GM12892 (cell line): Measurements from ENCODE around the gene CIPC.

ENCODE experiments used
- DNase-seq: peaks from one replicate; pipeline ENCODE4 v3.0.0; 2011; ENCODE audit not compliant: insufficient read length
- FAIRE-seq: peaks from 2 replicates; lab custom pipeline; 2011; peaks lifted over from hg19 to GRCh38; lab: Jason Lieb, UNC
- POLR2A ChIP-seq: IDR thresholded peaks from 2 replicates; pipeline ENCODE4 v1.6.1; 2011; ENCODE audit warnings: low read depth, low read length, control low read depth
- POLR2AphosphoS5 ChIP-seq: IDR thresholded peaks from 2 replicates; pipeline ENCODE4 v1.6.1; 2011; ENCODE audit warnings: low read depth, low read length, control low read depth
- TAF1 ChIP-seq: IDR thresholded peaks from 2 replicates; pipeline ENCODE4 v1.6.1; 2011; ENCODE audit warnings: low read depth, mild to moderate bottlenecking, control low read depth, low read length, borderline replicate concordance

CIPC gene

GRCh38 chr14:77123381-77124325 is 25.6 kb downstream of the CIPC start:
- DNase-seq = no peak
- FAIRE-seq = peak; percentile 89
- TF ChIP-seq POLR2A = no peak
- TF ChIP-seq TAF1 = no peak
- TF ChIP-seq POLR2AphosphoS5 = no peak

GRCh38 chr14:77124345-77125280 is 26.6 kb downstream of the CIPC start:
- FAIRE-seq (no peak), DNase-seq (peak; percentile 63)
- no peak for TF ChIP-seq TAF1
- no peak for TF ChIP-seq POLR2AphosphoS5
- TF ChIP-seq POLR2A = no peak

- DNase-seq (no peak), FAIRE-seq (no peak)
- TF ChIP-seq TAF1 (no peak), POLR2A (no peak)
Measured at GRCh38 chr14:77125281-77125801, 27.3 kb downstream of the CIPC start.

GRCh38 chr14:77125823-77126325 is 27.8 kb downstream of the CIPC start:
- FAIRE-seq (no peak), DNase-seq (no peak)
- TF ChIP-seq POLR2A = no peak
- no peak for TF ChIP-seq POLR2AphosphoS5
- no peak for TF ChIP-seq TAF1

GRCh38 chr14:77126461-77126990 is 28.5 kb downstream of the CIPC start:
- TF ChIP-seq POLR2A = no peak
- TF ChIP-seq POLR2AphosphoS5 = no peak
- no peak for TF ChIP-seq TAF1
- DNase-seq (no peak), FAIRE-seq (no peak)

- DNase-seq (no peak), FAIRE-seq (no peak)
- TF ChIP-seq POLR2AphosphoS5 (no peak), POLR2A (no peak), TAF1 (no peak)
Measured at GRCh38 chr14:77128414-77128891, 30.4 kb downstream of the CIPC start.

- DNase-seq = no peak
- FAIRE-seq = no peak
- TF ChIP-seq TAF1 (no peak), POLR2AphosphoS5 (no peak), POLR2A (no peak)
Measured at GRCh38 chr14:77130386-77130785, 32.3 kb downstream of the CIPC start.

GRCh38 chr14:77131206-77131605 is 33.1 kb downstream of the CIPC start:
- TF ChIP-seq TAF1 = no peak
- TF ChIP-seq POLR2AphosphoS5 = no peak
- no peak for TF ChIP-seq POLR2A
- no peak for FAIRE-seq
- DNase-seq = no peak

GRCh38 chr14:77131871-77132486 is 33.9 kb downstream of the CIPC start:
- FAIRE-seq = no peak
- no peak for DNase-seq
- no peak for TF ChIP-seq POLR2A
- no peak for TF ChIP-seq POLR2AphosphoS5
- TF ChIP-seq TAF1 = no peak

GRCh38 chr14:77133720-77134338 is 35.8 kb downstream of the CIPC start:
- peak; percentile 44 for FAIRE-seq
- TF ChIP-seq POLR2A (no peak), POLR2AphosphoS5 (no peak), TAF1 (no peak)
- peak; percentile 73 for DNase-seq
